GM12891 (cell line): ENCODE results near the gene ALPK3.
A peak's percentile ranks its signal among the peaks of the same experiment; 100 is the strongest.
"Not testable (repeated sequence)": the region's sequence is repeated elsewhere in the genome, so short reads cannot be mapped to it uniquely, and the experiment has no call there.

ENCODE experiments used
- DNase-seq: peaks from one replicate; pipeline ENCODE4 v3.0.0; 2011; ENCODE audit warnings: low spot score; ENCODE audit not compliant: insufficient read length
- FAIRE-seq: peaks from 2 replicates; lab custom pipeline; 2011; peaks lifted over from hg19 to GRCh38; lab: Jason Lieb, UNC
- PAX5 ChIP-seq: IDR thresholded peaks from 2 replicates; pipeline ENCODE4 v1.6.1; 2011; ENCODE audit warnings: low read length, moderate library complexity, mild to moderate bottlenecking; ENCODE audit not compliant: insufficient read depth, severe bottlenecking
- POLR2A ChIP-seq: IDR thresholded peaks from 2 replicates; pipeline ENCODE4 v1.6.1; 2011; ENCODE audit warnings: low read depth, low read length, control low read depth
- POLR2AphosphoS5 ChIP-seq: IDR thresholded peaks from 2 replicates; pipeline ENCODE4 v1.6.1; 2011; ENCODE audit warnings: low read depth, low read length, control low read depth
- POU2F2 ChIP-seq: IDR thresholded peaks from 2 replicates; pipeline ENCODE4 v1.6.1; 2011; ENCODE audit warnings: low read depth, mild to moderate bottlenecking, control low read depth, low read length, moderate library complexity
- SPI1 ChIP-seq: IDR thresholded peaks from 2 replicates; pipeline ENCODE4 v1.6.1; 2011; ENCODE audit warnings: low read depth, low read length, control low read depth
- TAF1 ChIP-seq: IDR thresholded peaks from 2 replicates; pipeline ENCODE4 v1.6.1; 2011; ENCODE audit warnings: low read depth, low read length, control low read depth

ALPK3 gene

GRCh38 chr15:84840255-84840654 lies 23.1 kb downstream of the ALPK3 start:
- FAIRE-seq (no peak), DNase-seq (no peak)
- no peak for TF ChIP-seq POLR2A
- TF ChIP-seq POLR2AphosphoS5 = no peak
- TF ChIP-seq PAX5 = no peak
- TF ChIP-seq SPI1 = no peak
- TF ChIP-seq TAF1 = no peak
- TF ChIP-seq POU2F2 = no peak

GRCh38 chr15:84840741-84841429 lies 23.7 kb downstream of the ALPK3 start:
- no peak for DNase-seq
- FAIRE-seq = no peak
- TF ChIP-seq POU2F2 = no peak
- TF ChIP-seq POLR2A = no peak
- no peak for TF ChIP-seq SPI1
- TF ChIP-seq TAF1 = no peak
- TF ChIP-seq PAX5 = no peak

- DNase-seq (no peak), FAIRE-seq (no peak)
- TF ChIP-seq POU2F2 (no peak), POLR2AphosphoS5 (no peak), POLR2A (no peak), TAF1 (no peak), SPI1 (no peak), PAX5 (no peak)
Observed at GRCh38 chr15:84842781-84843180, 25.6 kb downstream of the ALPK3 start.

GRCh38 chr15:84844964-84845363 lies 27.8 kb downstream of the ALPK3 start:
- DNase-seq (no peak), FAIRE-seq (no peak)
- TF ChIP-seq POLR2AphosphoS5 (no peak), SPI1 (no peak), PAX5 (no peak), POU2F2 (no peak), TAF1 (no peak), POLR2A (no peak)

GRCh38 chr15:84845631-84846030 lies 28.5 kb downstream of the ALPK3 start:
- not testable (repeated sequence) for DNase-seq
- FAIRE-seq = peak; percentile 59

- DNase-seq = no peak
- no peak for TF ChIP-seq POLR2A
- no peak for TF ChIP-seq POU2F2
- no peak for TF ChIP-seq TAF1
- TF ChIP-seq POLR2AphosphoS5 = no peak
- TF ChIP-seq PAX5 = no peak
- no peak for TF ChIP-seq SPI1
- FAIRE-seq = no peak
Observed at GRCh38 chr15:84846269-84846668, 29.1 kb downstream of the ALPK3 start.

DNA sequence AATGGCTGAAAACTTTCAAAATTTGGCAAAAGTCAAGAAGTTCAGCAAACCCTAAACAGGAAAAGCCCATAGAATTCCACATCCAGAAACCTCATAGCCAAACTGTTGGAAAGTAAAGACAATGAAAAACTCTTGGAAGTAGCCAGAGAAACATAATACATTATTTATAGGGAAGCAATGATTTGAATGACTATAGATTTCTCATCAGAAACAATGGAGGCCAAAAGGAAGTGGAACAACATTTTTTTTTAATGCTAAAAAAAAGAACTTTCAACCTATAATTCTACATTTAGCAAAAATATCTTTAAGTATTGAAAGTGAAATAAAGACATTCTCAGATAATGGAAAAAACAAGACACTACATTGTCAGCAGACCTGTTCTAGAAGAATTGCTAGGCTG lies 30.2 kb downstream of the ALPK3 start:
- DNase-seq = no peak
- FAIRE-seq = no peak

DNA sequence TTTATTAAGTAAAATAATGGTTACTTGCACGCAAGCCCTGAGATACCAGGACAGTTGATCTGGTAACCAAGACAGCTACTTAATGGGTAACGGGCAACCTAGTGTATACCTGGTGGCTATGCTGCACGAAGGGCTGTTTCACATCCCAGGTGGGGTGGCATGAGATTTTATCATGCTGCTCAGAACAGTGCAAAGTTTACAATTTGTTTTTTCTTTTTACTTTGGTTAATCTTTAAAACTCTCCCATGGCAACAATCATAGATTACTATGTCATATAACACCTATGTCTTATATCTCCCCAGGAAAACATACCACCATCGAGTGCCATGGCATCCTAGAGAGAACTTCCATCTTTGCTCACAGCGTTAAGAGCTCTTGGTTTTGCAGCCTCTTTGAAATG lies 35.1 kb downstream of the ALPK3 start:
- no peak for DNase-seq
- TF ChIP-seq POU2F2 = no peak
- no peak for FAIRE-seq

More for the DNA sequence above, 30.2 kb downstream of the ALPK3 start:
- TF ChIP-seq SPI1 = no peak
- no peak for TF ChIP-seq POLR2A
- no peak for TF ChIP-seq TAF1
- no peak for TF ChIP-seq POU2F2
- TF ChIP-seq POLR2AphosphoS5 = no peak
- TF ChIP-seq PAX5 = no peak

GRCh38 chr15:84855136-84855535 lies 38.0 kb downstream of the ALPK3 start:
- DNase-seq (no peak), FAIRE-seq (no peak)
- no peak for TF ChIP-seq POLR2A
- TF ChIP-seq TAF1 = no peak
- TF ChIP-seq POLR2AphosphoS5 = no peak
- TF ChIP-seq SPI1 = no peak
- TF ChIP-seq POU2F2 = no peak
- no peak for TF ChIP-seq PAX5

GRCh38 chr15:84855765-84856164 lies 38.6 kb downstream of the ALPK3 start:
- no peak for FAIRE-seq
- DNase-seq = no peak
- TF ChIP-seq TAF1 = no peak
- TF ChIP-seq PAX5 = no peak
- TF ChIP-seq POU2F2 = no peak
- TF ChIP-seq POLR2AphosphoS5 = no peak
- no peak for TF ChIP-seq SPI1
- TF ChIP-seq POLR2A = no peak
